Measurements from ENCODE around the gene PCNX2. TPM values are rescaled to one million over a fixed set of nuclear protein-coding genes. Genes with fewer than 3 reads are reported as not detected.

The PCNX2 gene
- total RNA-seq, 1 experiment from 2014 or later = 63.4 TPM

GRCh38 chr1:232974971-232975370 lies 320.6 kb downstream of the PCNX2 start:
- peaks cover 18% of the 10 kb centered on the region for H3K9me3 Mint-ChIP-seq (ENCODE audit: low read depth, unreplicated experiment)
- no peak for DNase-seq
- CTCF ChIA-PET = no interaction called here
- H3K4me1 Mint-ChIP-seq (ENCODE audit: low read depth, unreplicated experiment) = no peaks in the 10 kb centered on the region
- H3K27me3 Mint-ChIP-seq (ENCODE audit: unreplicated experiment) = no peaks in the 10 kb centered on the region
- no peak for TF ChIP-seq CTCF (IDR thresholded peaks at IDR 0.05; ENCODE audit: unreplicated experiment)
- no TSS peak for BruUV-seq (replicated peaks)
- no peak overlapping the region for H3K27ac Mint-ChIP-seq (ENCODE audit: unreplicated experiment)
- intact Hi-C loops (cut with micrococcal nuclease; ENCODE audit: unreplicated experiment) = no loop called here
- no peak overlapping the region for H3K4me3 Mint-ChIP-seq (ENCODE audit: low read depth, unreplicated experiment)
- peaks cover 14% of the 10 kb centered on the region for H3K36me3 Mint-ChIP-seq (ENCODE audit: insufficient read depth, unreplicated experiment)

- Mint-ChIP-seq H3K9me3 (ENCODE audit: low read depth, unreplicated experiment) (peaks cover 18% of the 10 kb centered on the region), H3K27me3 (ENCODE audit: unreplicated experiment) (no peaks in the 10 kb centered on the region), H3K36me3 (ENCODE audit: insufficient read depth, unreplicated experiment) (peaks cover 14% of the 10 kb centered on the region), H3K4me1 (ENCODE audit: low read depth, unreplicated experiment) (no peaks in the 10 kb centered on the region), H3K27ac (ENCODE audit: unreplicated experiment) (no peak overlapping the region), H3K4me3 (ENCODE audit: low read depth, unreplicated experiment) (no peak overlapping the region)
- intact Hi-C loops (cut with micrococcal nuclease; ENCODE audit: unreplicated experiment) = no loop called here
- no peak for TF ChIP-seq CTCF (IDR thresholded peaks at IDR 0.05; ENCODE audit: unreplicated experiment)
- DNase-seq = no peak
- CTCF ChIA-PET = no interaction called here
- no TSS peak for BruUV-seq (replicated peaks)
Observed at GRCh38 chr1:232973652-232974611, 321.6 kb downstream of the PCNX2 start.

- Mint-ChIP-seq H3K27ac (ENCODE audit: unreplicated experiment) (no peak overlapping the region), H3K36me3 (ENCODE audit: insufficient read depth, unreplicated experiment) (peaks cover 8% of the 10 kb centered on the region), H3K27me3 (ENCODE audit: unreplicated experiment) (no peaks in the 10 kb centered on the region), H3K4me1 (ENCODE audit: low read depth, unreplicated experiment) (no peaks in the 10 kb centered on the region), H3K9me3 (ENCODE audit: low read depth, unreplicated experiment) (peaks cover 18% of the 10 kb centered on the region), H3K4me3 (ENCODE audit: low read depth, unreplicated experiment) (no peak overlapping the region)
- CTCF ChIA-PET = no interaction called here
- intact Hi-C loops (cut with micrococcal nuclease; ENCODE audit: unreplicated experiment) = no loop called here
- DNase-seq = no peak
- no peak for TF ChIP-seq CTCF (IDR thresholded peaks at IDR 0.05; ENCODE audit: unreplicated experiment)
- BruUV-seq (replicated peaks) = no TSS peak
Observed at GRCh38 chr1:232970508-232970907, 325.0 kb downstream of the PCNX2 start.

GRCh38 chr1:232969799-232970198 lies 325.7 kb downstream of the PCNX2 start:
- H3K4me1 Mint-ChIP-seq (ENCODE audit: low read depth, unreplicated experiment) = no peaks in the 10 kb centered on the region
- H3K4me3 Mint-ChIP-seq (ENCODE audit: low read depth, unreplicated experiment) = no peak overlapping the region
- peaks cover 18% of the 10 kb centered on the region for H3K9me3 Mint-ChIP-seq (ENCODE audit: low read depth, unreplicated experiment)
- intact Hi-C loops (cut with micrococcal nuclease; ENCODE audit: unreplicated experiment) = no loop called here
- H3K36me3 Mint-ChIP-seq (ENCODE audit: insufficient read depth, unreplicated experiment) = peaks cover 8% of the 10 kb centered on the region
- H3K27ac Mint-ChIP-seq (ENCODE audit: unreplicated experiment) = no peak overlapping the region
- BruUV-seq (replicated peaks) = no TSS peak
- CTCF ChIA-PET = no interaction called here
- TF ChIP-seq CTCF (IDR thresholded peaks at IDR 0.05; ENCODE audit: unreplicated experiment) = no peak
- H3K27me3 Mint-ChIP-seq (ENCODE audit: unreplicated experiment) = no peaks in the 10 kb centered on the region
- no peak for DNase-seq

Measured in Calu3 (cell line).